Thoracic aorta (tissue), 2 donors: ENCODE data around the gene UBR4. TPM values are rescaled to one million over a fixed set of nuclear protein-coding genes. Genes with fewer than 3 reads are reported as not detected.

ENCODE experiments used
- ATAC-seq: fragments of 150-250 bp; one replicate; pipeline ENCODE4 v1.8.0; 2017; ENCODE audit warnings: low read depth; ENCODE audit not compliant: insufficient number of reproducible peaks, low FRiP score
- DNase-seq: peaks from one replicate; pipeline ENCODE4 v3.0.0-alpha.2; 2020; ENCODE audit warnings: low spot score
- H3K27ac ChIP-seq, 2 donors: fragments of 200-600 bp; sonication (generic); 1 replicate in 1 of 2; 2 replicates in 1 of 2; pipeline ENCODE4 v1.5.1; 2016; ENCODE audit warnings: mild to moderate bottlenecking in 2 of 2, moderate library complexity in 2 of 2
- H3K27me3 ChIP-seq: fragments of 200-600 bp; sonication (generic); replicated peaks from 2 replicates; pipeline ENCODE4 v1.6.0; 2016; ENCODE audit warnings: mild to moderate bottlenecking; ENCODE audit not compliant: insufficient read depth
- H3K36me3 ChIP-seq: fragments of 200-600 bp; sonication (generic); one replicate; pipeline ENCODE4 v1.5.1; 2016
- H3K4me1 ChIP-seq, 2 donors: fragments of 200-600 bp; sonication (generic); 1 replicate in 1 of 2; 2 replicates in 1 of 2; pipeline versions ENCODE4 v1.5.1 to v1.6.0; 2016; ENCODE audit warnings: low read depth in 2 of 2, mild to moderate bottlenecking in 1 of 2; ENCODE audit not compliant: control insufficient read depth in 1 of 2
- H3K4me3 ChIP-seq: fragments of 200-600 bp; sonication (generic); 2 replicates; pipeline ENCODE4 v1.5.1; 2016; ENCODE audit warnings: mild to moderate bottlenecking
- H3K9me3 ChIP-seq: fragments of 200-600 bp; sonication (generic); 2 replicates; pipeline ENCODE4 v1.5.1; 2016
- CTCF ChIP-seq: fragments of 200-600 bp; sonication (generic); IDR thresholded peaks from one replicate; pipeline ENCODE4 v1.5.1; 2019; ENCODE audit warnings: antibody characterized with exemption
- total RNA-seq, 2 donors: library from RNA; depleted of rRNA; stranded (reverse); fragments of >200 nt; gene quantifications; one replicate each; pipeline versions ENCODE4 v1.1.0 to v1.2.3, GENCODE V29; 2016

UBR4 gene
- total RNA-seq, 2 donors from 2014 or later = 231 to 266 TPM

- Histone ChIP-seq H3K27me3 (no peaks in the 10 kb centered on the region), H3K4me3 (no peak overlapping the region), H3K36me3 (peaks cover 67% of the 10 kb centered on the region), H3K4me1 (peaks cover 10 to 35% of the 10 kb centered on the region in 2 donors), H3K9me3 (no peaks in the 10 kb centered on the region), H3K27ac (no peak overlapping the region)
- no peak for TF ChIP-seq CTCF
- DNase-seq (no peak), ATAC-seq (no peak)
Observed at GRCh38 chr1:19076841-19077616, 133.0 kb downstream of the UBR4 start.

- TF ChIP-seq CTCF = no peak
- Histone ChIP-seq H3K36me3 (peaks cover 51% of the 10 kb centered on the region), H3K27me3 (no peaks in the 10 kb centered on the region), H3K4me3 (no peak overlapping the region), H3K27ac (no peak overlapping the region), H3K4me1 (peaks cover 10 to 35% of the 10 kb centered on the region in 2 donors), H3K9me3 (no peaks in the 10 kb centered on the region)
- DNase-seq (no peak), ATAC-seq (no peak)
Observed at GRCh38 chr1:19074902-19075721, 135.0 kb downstream of the UBR4 start.

GRCh38 chr1:19074361-19074901 lies 135.6 kb downstream of the UBR4 start:
- H3K27me3 ChIP-seq = no peaks in the 10 kb centered on the region
- no peak for TF ChIP-seq CTCF
- H3K27ac ChIP-seq = no peak overlapping the region
- DNase-seq = no peak
- no peaks in the 10 kb centered on the region for H3K9me3 ChIP-seq
- no peak overlapping the region for H3K4me3 ChIP-seq
- no peak for ATAC-seq
- peaks cover 49% of the 10 kb centered on the region for H3K36me3 ChIP-seq
- peaks cover 10 to 35% of the 10 kb centered on the region in 2 donors for H3K4me1 ChIP-seq

GRCh38 chr1:19073311-19074186 lies 136.5 kb downstream of the UBR4 start:
- ATAC-seq = no peak
- no peak for TF ChIP-seq CTCF
- Histone ChIP-seq H3K9me3 (no peaks in the 10 kb centered on the region), H3K27ac (peak overlapping the region; percentile 21 to 40), H3K36me3 (peaks cover 42% of the 10 kb centered on the region), H3K4me3 (no peak overlapping the region), H3K27me3 (no peaks in the 10 kb centered on the region), H3K4me1 (peaks cover 10 to 35% of the 10 kb centered on the region in 2 donors)
- no peak for DNase-seq
